C4-2B (cell line): ENCODE measurements around the gene INHBC.

Source experiments
- H3K27ac ChIP-seq: fragments of 450-650 bp; 2 replicates; pipeline ENCODE4 v1.5.1; 2017
- CTCF ChIP-seq: fragments of 450-650 bp; conservative IDR thresholded peaks from 2 replicates; pipeline ENCODE4 v1.5.1; 2017; ENCODE audit warnings: mild to moderate bottlenecking
- ZFX ChIP-seq: fragments of 450-650 bp; IDR thresholded peaks from 2 replicates; pipeline ENCODE4 v1.6.1; 2017

Gene INHBC

GRCh38 chr12:57485695-57486094, 51.1 kb downstream of the INHBC start:
- no peak overlapping the region for H3K27ac ChIP-seq
- no peak for TF ChIP-seq ZFX
- TF ChIP-seq CTCF = no peak

- peak overlapping the region; percentile 88 for H3K27ac ChIP-seq
- TF ChIP-seq CTCF (no peak), ZFX (no peak)
Observed at GRCh38 chr12:57487055-57487596, 52.5 kb downstream of the INHBC start.

- TF ChIP-seq CTCF (peak; percentile 60), ZFX (no peak)
- peak within 1 kb of the TSS; percentile 88 for H3K27ac ChIP-seq
Observed at GRCh38 chr12:57487597-57488401, 53.2 kb downstream of the INHBC start, which contains the start of gene MARS1. Gene MARS1, plus strand, starts transcription at chr12:57488068. Its CDS starts 23 bp downstream, at chr12:57488091.

- peak overlapping the region; percentile 88 for H3K27ac ChIP-seq
- TF ChIP-seq ZFX (no peak), CTCF (no peak)
Observed at GRCh38 chr12:57488402-57489156, 54.0 kb downstream of the INHBC start.

- peak overlapping the region; percentile 88 for H3K27ac ChIP-seq
- no peak for TF ChIP-seq CTCF
- no peak for TF ChIP-seq ZFX
Observed at GRCh38 chr12:57489157-57489641, 54.6 kb downstream of the INHBC start.

GRCh38 chr12:57490126-57490525, 55.5 kb downstream of the INHBC start:
- no peak overlapping the region for H3K27ac ChIP-seq
- TF ChIP-seq ZFX (no peak), CTCF (no peak)
